GM21360 (cell line): ENCODE measurements around the gene SP9.

ENCODE experiments used
- ATAC-seq: cut with Tn5 transposase; IDR thresholded peaks from one replicate; pipeline ENCODE4 v1.9.1; 2021; ENCODE audit warnings: mild to moderate bottlenecking, moderate library complexity; ENCODE audit not compliant: unreplicated experiment

Gene SP9

GRCh38 chr2:174334781-174335251, at the start of gene SP9:
TSS of gene SP9 (plus strand) at chr2:174334954. CDS start at chr2:174335093, 139 bp downstream.
- no peak for ATAC-seq

DNA sequence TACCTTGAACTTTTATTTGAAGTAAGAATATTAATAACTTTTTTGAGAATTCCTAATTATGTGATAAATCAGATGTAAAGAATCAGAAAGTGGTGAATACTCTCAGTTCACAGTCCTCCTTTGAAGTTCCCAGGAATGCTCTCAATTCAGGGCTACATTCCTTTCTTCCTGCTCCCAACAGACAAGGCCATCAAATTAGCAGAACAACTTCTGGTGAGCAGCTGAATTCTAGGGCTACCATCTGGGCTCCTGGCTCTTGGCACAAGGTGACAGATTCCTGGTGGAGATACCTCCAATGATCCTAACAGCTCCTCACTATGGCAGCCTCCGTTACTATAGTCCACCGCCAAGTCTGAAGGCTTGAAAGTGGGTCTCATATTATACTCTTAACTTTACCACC, 48.6 kb upstream of the SP9 start:
- ATAC-seq = no peak

DNA sequence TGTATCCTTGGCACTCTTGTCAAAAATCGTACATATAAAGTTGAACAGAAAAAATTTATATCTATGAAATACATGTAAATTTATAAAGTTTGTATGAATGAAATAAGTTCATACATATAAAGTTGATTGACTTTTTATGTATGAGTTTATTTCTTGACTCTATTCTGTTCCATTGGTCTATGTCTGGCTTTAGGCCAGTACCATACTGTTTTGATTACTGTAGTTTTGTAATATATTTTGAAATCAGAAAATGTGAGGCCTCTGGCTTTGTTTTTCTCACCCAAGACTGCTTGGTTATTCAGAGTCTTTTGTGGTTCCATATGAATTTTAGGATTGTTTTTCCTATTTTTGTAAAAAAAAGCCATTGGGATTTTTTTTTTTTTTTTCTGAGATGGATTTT, 41.8 kb upstream of the SP9 start:
- no peak for ATAC-seq

DNA sequence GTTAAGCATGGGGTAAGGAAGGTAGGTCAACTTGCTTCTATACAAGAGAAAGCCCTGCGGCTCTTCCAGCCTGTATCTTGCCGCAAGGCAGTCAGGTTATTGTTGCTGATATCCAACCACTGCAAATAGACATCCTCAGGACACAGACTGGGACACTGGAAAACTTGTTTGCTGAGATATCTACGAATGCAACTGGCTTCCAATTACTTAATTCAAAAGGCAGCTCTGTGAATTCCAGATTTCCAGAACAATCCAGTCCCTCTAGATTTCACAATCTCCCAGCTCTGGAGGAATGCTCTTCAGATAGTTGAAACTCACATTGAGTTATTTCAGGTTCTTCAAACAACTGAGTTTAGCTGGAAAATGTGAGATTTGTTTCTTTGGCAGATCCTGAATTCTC, 34.6 kb upstream of the SP9 start:
- no peak for ATAC-seq

DNA sequence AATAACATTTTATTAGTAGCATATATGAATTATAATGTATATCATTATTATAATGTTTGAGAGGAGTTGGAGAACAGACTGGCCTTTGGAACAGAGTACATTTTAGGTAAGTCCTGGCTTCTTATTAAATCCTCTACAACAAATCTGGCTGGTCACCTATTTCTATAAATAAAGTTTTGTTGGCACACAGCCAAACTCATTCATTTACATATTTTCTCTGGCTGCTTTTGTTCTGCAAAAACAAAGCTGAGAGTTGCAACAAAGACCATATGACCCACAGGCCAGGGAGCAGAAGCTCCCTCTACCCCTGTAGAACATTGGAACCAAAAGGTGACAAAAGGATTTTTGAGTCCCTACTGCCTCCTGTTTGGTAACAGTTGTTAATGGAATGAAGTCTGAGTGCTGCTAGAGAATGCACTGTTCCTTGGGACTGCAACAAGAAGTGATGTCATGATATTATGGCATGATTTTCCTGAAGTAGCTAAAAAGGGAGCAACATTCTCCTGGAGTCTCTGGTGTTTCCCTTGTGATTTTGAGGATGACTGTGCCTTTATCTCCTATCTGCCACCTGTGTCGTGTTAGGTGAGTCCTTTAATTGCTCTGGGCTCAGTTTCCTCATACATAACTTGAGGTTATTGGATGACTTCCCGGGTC, 22.0 kb upstream of the SP9 start:
- ATAC-seq = no peak

- ATAC-seq = no peak
Observed at GRCh38 chr2:174322149-174322548, 12.6 kb upstream of the SP9 start.

- no peak for ATAC-seq
Observed at GRCh38 chr2:174322746-174323145, 12.0 kb upstream of the SP9 start.

DNA sequence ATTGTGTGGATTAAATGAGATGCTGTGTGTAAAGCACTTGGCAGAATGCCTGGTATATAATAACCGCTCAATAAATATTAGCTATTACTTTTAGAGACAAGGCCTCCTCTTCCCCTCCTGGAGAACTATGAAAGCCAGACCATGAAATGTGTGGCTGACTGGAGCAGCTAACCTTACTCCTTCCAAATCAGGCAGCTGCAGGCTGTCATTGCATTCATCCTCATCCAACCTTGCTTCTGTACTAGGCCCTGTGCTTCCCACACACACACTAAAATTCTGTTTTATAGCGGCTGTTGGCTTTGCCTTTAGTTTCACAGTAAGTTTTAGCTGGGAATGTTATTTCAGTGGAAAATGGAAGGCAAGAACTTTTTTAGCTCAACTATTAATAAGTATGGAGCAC, 10.2 kb upstream of the SP9 start:
- no peak for ATAC-seq

- no peak for ATAC-seq
Observed at GRCh38 chr2:174325373-174326160, 9.2 kb upstream of the SP9 start.

DNA sequence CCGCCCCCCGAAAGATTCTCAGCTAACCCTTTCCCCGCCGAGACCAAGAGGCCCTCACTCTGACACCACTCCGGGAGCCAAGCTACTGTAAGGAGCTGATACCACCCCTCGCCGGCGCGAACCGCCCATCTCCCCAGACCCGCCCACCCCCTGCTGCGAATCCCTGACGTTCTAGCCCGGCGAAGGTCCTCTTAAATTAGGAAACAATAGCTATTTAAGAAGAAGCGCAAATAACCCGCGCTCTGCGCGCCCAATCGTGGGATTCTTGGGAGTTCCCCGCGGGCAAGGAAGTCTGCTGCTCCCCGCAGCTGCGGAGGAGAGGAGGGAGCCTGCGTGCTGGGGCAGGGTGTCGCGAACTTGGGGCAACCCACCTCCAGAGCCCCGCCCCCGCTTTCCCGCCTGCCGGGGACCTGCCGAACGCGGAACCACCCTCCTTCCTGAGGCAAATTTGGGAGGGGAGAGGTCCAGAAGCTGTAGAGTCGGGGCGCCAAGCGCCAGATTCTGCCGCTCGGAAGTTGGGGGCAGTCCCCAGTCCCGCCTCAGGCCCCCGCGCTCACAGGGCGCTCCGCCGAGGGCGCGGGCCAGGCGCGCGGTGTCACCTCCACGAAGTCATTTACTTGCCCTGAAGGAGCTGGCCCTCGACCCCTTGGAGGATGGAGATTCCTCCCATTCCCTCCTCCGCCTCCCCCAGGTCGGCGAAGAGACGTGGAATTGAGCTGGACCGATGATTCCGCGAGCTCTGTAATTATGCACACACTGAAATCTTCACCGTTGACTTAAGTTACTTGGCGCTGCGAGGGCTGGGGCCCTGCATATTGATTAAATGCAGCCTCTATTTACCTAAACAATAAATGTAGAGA, 8.4 kb upstream of the SP9 start:
- no peak for ATAC-seq

GRCh38 chr2:174327021-174327840, 7.5 kb upstream of the SP9 start:
- ATAC-seq = no peak

DNA sequence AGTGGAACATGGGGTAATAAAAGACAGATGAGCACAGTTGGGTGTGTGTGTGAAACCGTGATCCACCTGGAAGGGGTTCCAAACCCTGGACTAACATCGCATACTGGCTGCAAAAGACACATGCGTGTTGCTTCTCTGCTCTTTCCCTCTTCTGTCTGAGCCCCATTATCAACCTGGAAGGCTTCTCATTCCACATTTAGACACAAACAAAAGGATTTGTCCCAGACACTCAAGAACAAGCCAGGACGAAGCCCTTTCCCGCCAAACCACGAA, 7.0 kb upstream of the SP9 start:
- no peak for ATAC-seq

DNA sequence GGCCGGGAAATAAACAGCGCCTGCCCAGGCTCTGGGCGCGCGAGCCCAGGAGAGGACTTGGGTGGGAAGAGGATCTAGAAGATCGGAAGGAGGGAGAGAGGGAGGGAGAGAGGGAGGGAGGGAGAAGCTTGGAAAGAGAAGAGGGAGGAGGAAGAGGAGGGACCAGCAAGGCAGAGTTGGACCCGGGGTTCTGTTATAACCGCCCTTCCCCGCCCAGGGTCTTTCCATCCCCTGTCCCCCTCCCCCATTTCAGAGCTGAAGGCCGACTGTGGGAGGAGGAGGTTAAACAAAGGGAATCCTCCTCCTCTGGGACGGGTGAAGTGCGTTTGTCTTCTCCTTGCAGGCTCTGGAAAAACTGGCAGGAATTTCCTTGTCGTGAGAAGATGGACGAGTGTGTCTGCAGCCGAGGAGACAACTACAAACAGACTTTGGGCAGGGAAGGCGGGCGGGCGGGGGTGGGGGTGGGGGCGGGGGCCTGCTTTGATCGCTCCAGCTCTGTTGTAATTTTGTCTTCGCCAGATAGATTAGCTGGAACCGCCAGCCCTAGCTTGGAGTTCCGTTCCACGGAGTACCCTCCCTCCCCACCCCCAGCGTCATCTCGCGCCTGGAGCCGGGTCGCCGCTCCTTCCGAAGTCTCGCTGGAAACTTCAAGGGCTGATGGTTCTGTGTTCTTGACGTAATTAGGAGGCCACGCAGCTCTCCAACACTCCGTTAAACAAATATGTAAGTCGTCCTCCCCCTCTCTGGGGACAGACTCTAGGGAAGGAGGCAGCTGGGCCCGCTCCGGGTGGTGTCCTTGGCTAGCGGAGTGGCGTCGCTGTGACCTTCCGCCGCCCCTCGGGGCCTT, 6.4 kb upstream of the SP9 start:
- no peak for ATAC-seq

DNA sequence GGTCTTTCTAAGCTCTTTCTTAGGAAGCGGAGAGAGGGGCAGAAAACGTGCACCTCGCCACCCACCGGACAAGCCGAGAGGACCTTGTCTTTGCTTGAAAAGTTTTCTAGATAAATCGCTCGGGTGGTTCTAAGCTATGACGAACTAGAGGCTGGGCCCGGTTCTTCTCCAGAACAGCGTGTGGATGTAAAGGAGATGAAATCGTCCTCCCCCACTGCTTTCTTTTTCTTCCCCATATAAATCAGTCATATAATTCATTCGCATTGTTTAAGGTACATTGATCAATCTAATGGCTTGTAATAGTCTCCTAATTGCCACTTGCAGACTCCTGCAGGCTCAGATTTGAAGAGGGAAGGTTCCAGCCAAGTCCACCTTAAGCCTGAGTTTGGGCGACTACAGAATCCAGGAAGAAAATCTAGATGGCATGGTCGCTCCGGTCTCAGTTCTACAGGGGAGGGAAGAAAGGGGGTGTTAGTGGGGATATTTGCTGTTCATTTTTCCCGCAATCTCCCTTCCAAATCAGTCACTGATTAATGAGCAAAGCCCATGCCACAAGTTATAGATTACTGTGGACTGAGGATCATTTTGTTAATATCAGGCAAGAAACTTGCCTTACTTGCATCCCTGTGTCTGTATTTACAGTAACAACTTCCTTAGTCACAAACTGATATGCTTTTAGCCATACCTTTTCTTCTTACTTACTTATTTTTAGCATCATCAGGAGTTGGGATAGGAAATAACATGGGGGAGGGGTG, 5.6 kb upstream of the SP9 start:
- ATAC-seq = no peak

DNA sequence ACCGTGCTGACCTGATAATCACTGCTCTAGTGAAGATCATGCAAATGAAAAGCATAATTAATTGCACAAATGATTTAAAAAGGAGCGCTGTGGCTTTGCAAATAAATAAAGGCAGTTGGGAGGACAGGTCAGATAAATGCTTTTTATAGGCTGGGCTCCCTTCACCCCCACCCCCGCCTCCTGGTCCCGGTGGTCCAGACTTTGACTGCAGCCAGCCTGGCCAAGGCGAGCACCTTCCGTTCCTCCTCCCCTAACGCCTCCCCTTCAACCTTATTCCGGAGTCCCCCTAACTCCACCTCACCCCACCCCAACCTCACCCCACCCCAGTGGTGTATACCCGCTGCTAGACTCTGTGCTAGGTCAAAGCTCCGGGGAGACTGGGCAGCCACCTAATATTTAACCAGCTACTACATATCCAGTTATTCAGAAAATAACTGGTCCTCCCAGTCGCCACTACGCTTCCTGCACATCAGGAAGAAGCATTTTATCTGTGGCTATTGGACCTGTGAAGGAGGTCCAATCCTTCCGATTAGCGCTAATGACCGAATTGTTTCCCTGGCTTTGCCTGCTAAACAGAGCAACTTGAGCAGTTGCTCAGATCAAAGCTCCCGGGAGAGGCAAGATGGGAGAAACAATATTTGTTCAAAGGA, 3.7 kb upstream of the SP9 start:
- ATAC-seq = no peak

DNA sequence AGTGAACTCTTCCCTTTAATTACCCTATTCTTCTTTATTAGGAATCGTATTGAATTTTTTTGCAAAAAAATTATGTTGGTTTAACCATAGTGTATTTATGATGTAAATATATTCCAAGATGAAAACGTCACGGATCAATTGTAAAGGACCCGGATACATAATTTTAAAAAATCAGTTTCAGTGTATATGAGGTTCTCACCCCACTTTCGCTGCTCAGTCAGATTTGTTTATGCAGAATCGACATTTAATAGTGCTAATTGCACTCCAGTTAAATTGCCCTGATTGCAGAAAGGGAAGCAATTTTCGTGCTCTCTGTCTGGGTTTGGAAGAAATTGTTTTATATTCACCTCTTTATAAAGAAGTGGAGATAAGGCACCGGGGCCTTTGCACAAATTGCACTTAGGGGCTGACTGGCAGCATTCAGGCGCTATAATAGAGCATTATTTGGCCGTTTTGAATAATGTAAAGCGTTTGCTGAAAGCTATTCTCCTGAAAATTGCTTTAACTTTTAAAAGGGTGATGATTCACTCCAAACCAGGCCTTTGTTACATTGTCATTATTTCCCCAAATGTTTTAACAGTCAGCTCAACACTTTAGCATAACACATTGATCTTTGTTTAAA, 3.0 kb upstream of the SP9 start:
- ATAC-seq = no peak

- ATAC-seq = no peak
Observed at GRCh38 chr2:174332217-174332963, 2.4 kb upstream of the SP9 start.

GRCh38 chr2:174333017-174333371, 1.8 kb upstream of the SP9 start:
- ATAC-seq = no peak
